CD14-positive monocyte (primary cell): Measurements from ENCODE around the gene IL23R. TPM values are rescaled to one million over a fixed set of nuclear protein-coding genes. Genes with fewer than 3 reads are reported as not detected.

Experiments used
- DNase-seq, 3 donors: peaks; one replicate each; pipeline ENCODE4 v3.0.0-alpha.2; 2011 to 2022
- H2AFZ ChIP-seq: 2 replicates; pipeline ENCODE4 v1.6.0; 2012; ENCODE audit warnings: mild to moderate bottlenecking, low read depth, low read length, inconsistent platforms; ENCODE audit not compliant: insufficient read depth, poor library complexity, severe bottlenecking
- H3K27ac ChIP-seq, 2 donors: 1 replicate in 1 of 2; 2 replicates in 1 of 2; pipeline ENCODE4 v1.5.1; 2012 to 2013; ENCODE audit warnings: low read length in 2 of 2, control low read depth in 1 of 2, inconsistent platforms in 1 of 2, low read depth in 1 of 2, mild to moderate bottlenecking in 1 of 2
- H3K27me3 ChIP-seq, 2 donors: one replicate each; pipeline versions ENCODE4 v1.6.0 to v1.6.1; 2011 to 2013; ENCODE audit warnings: low read length in 2 of 2; ENCODE audit not compliant: control insufficient read depth in 2 of 2, insufficient read depth in 2 of 2
- H3K36me3 ChIP-seq, 2 donors: replicated peaks in 1 of 2; 1 replicate in 1 of 2; 2 replicates in 1 of 2; pipeline versions ENCODE4 v1.5.1 to v1.6.1; 2012 to 2013; ENCODE audit warnings: low read length in 2 of 2, control low read depth in 1 of 2, inconsistent platforms in 1 of 2, mild to moderate bottlenecking in 1 of 2; ENCODE audit not compliant: insufficient read depth in 2 of 2, control insufficient read depth in 1 of 2
- H3K4me1 ChIP-seq, 2 donors: 1 replicate in 1 of 2; 2 replicates in 1 of 2; pipeline versions ENCODE4 v1.5.1 to v1.6.1; 2012 to 2013; ENCODE audit warnings: low read length in 2 of 2, control low read depth in 1 of 2, inconsistent platforms in 1 of 2, mild to moderate bottlenecking in 1 of 2, moderate library complexity in 1 of 2; ENCODE audit not compliant: insufficient read depth in 2 of 2, control insufficient read depth in 1 of 2
- H3K4me2 ChIP-seq: replicated peaks from 2 replicates; pipeline ENCODE3; 2012; ENCODE audit warnings: low read length, moderate library complexity, mild to moderate bottlenecking; ENCODE audit not compliant: poor library complexity, severe bottlenecking; ENCODE audit errors: extremely low read depth
- H3K4me3 ChIP-seq, 3 experiments: fragments of 200-600 bp in 1 of 3; sonication (generic) in 1 of 3; replicated peaks in 1 of 3; 1 replicate in 2 of 3; 2 replicates in 1 of 3; pipeline ENCODE4 v1.5.1; 2011 to 2013; ENCODE audit warnings: low read length in 3 of 3, mild to moderate bottlenecking in 3 of 3, control low read depth in 2 of 3, low read depth in 2 of 3, inconsistent platforms in 1 of 3, moderate library complexity in 1 of 3
- H3K79me2 ChIP-seq: 2 replicates; pipeline ENCODE4 v1.6.0; 2012; ENCODE audit warnings: mild to moderate bottlenecking, control low read depth, inconsistent platforms, low read length, moderate library complexity; ENCODE audit not compliant: insufficient read depth
- H3K9ac ChIP-seq: 2 replicates; pipeline ENCODE4 v1.6.0; 2017; ENCODE audit warnings: low read length, mild to moderate bottlenecking; ENCODE audit not compliant: insufficient read depth, poor library complexity, severe bottlenecking
- H3K9me3 ChIP-seq, 2 donors: replicated peaks in 1 of 2; 1 replicate in 1 of 2; 2 replicates in 1 of 2; pipeline versions ENCODE4 v1.5.1 to v1.6.1; 2012 to 2013; ENCODE audit warnings: low read length in 2 of 2, control low read depth in 1 of 2; ENCODE audit not compliant: control insufficient read depth in 1 of 2, insufficient read depth in 1 of 2
- H4K20me1 ChIP-seq: 2 replicates; pipeline ENCODE4 v1.6.0; 2012; ENCODE audit warnings: mild to moderate bottlenecking, low read length, control low read depth, moderate library complexity; ENCODE audit not compliant: insufficient read depth
- H3K27ac Mint-ChIP-seq, 7 donors: one replicate each; pipeline ENCODE4 v1.8.0; 2020; ENCODE audit warnings: mild to moderate bottlenecking in 7 of 7, mixed read lengths in 7 of 7, moderate library complexity in 6 of 7, inconsistent platforms in 2 of 7
- H3K27me3 Mint-ChIP-seq, 3 donors: one replicate each; pipeline ENCODE4 v1.8.0; 2021 to 2022; ENCODE audit warnings: low read depth in 3 of 3, mild to moderate bottlenecking in 3 of 3, mixed read lengths in 3 of 3, moderate library complexity in 3 of 3, inconsistent platforms in 1 of 3
- H3K36me3 Mint-ChIP-seq, 2 donors: one replicate each; pipeline ENCODE4 v1.8.0; 2020; ENCODE audit warnings: mixed read lengths in 2 of 2, inconsistent platforms in 1 of 2, mild to moderate bottlenecking in 1 of 2
- H3K4me1 Mint-ChIP-seq: one replicate; pipeline ENCODE4 v1.8.0; 2020; ENCODE audit warnings: mild to moderate bottlenecking, mixed read lengths
- H3K4me3 Mint-ChIP-seq, 2 donors: one replicate each; pipeline ENCODE4 v1.8.0; 2020; ENCODE audit warnings: mild to moderate bottlenecking in 2 of 2, mixed read lengths in 2 of 2, moderate library complexity in 1 of 2
- H3K9me3 Mint-ChIP-seq, 7 donors: one replicate each; pipeline ENCODE4 v1.8.0; 2020 to 2022; ENCODE audit warnings: mixed read lengths in 7 of 7, mild to moderate bottlenecking in 6 of 7, moderate library complexity in 6 of 7, inconsistent platforms in 2 of 7
- WGBS: methylation state at CpG from one replicate; pipeline ENCODE4 v1.1.5; 2013; ENCODE audit warnings: missing lambda C conversion rate; ENCODE audit not compliant: insufficient coverage; 5-methylcytosine and 5-hydroxymethylcytosine counted together
- intact Hi-C, 2 donors: fragments of 100-400 bp; cut with micrococcal nuclease; formaldehyde crosslinking; loops; one replicate each; pipeline versions ENCODE4 v1.15.0 to v1.15.1; 2023
- polyA plus RNA-seq, 3 donors: library from polyadenylated mRNA; depleted of rRNA in 1 of 3; unstranded in 2 of 3; stranded (reverse) in 1 of 3; fragments of 300-500 nt in 2 of 3; fragments of >200 nt in 1 of 3; fragmentation: Illumina TruSeq in 2 of 3; gene quantifications; 1 replicate in 2 of 3; 2 replicates in 1 of 3; pipeline ENCODE4 v1.2.3, GENCODE V29; 2012 to 2021
- TF ChIP-seq, protein P1 (sequence below): fragments of 200-600 bp; IDR thresholded peaks from one replicate; pipeline ENCODE4 v1.8.0; 2022; ENCODE audit warnings: antibody characterized with exemption, mild to moderate bottlenecking

IL23R gene
- polyA plus RNA-seq, 3 donors: not detected

DNA sequence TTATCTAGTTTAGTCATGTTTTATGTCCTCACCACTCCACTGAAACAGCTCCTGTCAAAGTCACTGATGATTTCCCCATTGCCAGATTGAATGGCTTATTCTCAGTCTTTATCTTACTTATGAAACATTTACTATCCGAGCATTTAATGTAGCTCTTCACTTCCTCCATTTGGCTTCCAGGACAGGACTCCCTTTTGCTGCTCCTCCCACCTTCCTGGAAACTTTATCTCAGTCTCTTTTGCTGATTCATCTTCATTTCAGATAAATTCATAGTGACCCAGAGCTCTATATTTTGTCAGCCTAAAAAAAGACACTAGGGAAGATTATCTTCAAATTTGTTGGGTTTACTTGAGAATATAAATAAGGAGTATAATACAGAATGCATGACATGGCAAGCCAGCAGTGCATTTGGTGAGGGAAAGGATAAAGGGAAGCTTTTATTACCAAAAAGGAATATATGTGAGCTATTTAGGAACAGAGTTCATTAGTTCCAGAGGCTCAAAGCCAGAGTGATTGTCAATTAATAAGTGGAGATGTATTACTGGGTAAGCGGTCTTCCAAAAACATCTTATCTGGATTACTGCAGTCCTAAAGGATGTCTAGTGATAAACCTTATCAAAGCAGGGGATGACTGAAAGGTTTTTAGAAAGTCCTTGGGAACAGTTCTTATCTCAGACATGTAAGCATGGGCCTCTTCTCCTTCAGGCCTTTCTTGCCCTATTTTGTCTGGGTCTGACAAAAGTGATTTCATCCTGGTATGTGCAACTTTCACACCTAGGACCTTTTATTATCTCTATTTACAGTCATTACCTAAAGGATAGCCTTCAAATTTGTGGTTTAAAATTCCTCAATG lies 25.6 kb downstream of the IL23R start:
- Histone ChIP-seq H3K36me3 (no peaks in the 10 kb centered on the region), H2AFZ (no peak overlapping the region), H4K20me1 (no peaks in the 10 kb centered on the region), H3K27ac (no peak overlapping the region), H3K4me3 (no peak overlapping the region), H3K4me2 (no peak overlapping the region), H3K79me2 (no peaks in the 10 kb centered on the region), H3K9me3 (no peaks in the 10 kb centered on the region), H3K4me1 (no peaks in the 10 kb centered on the region), H3K9ac (no peak overlapping the region), H3K27me3 (no peaks in the 10 kb centered on the region)
- Mint-ChIP-seq H3K9me3 (peaks cover 0 to 2% (median 0%) of the 10 kb centered on the region in 7 donors), H3K4me3 (no peak overlapping the region), H3K27me3 (peaks cover under 1 to 1% (median 1%) of the 10 kb centered on the region in 3 donors), H3K36me3 (no peaks in the 10 kb centered on the region), H3K4me1 (no peaks in the 10 kb centered on the region), H3K27ac (no peak overlapping the region)
- TF ChIP-seq, protein P1, sequence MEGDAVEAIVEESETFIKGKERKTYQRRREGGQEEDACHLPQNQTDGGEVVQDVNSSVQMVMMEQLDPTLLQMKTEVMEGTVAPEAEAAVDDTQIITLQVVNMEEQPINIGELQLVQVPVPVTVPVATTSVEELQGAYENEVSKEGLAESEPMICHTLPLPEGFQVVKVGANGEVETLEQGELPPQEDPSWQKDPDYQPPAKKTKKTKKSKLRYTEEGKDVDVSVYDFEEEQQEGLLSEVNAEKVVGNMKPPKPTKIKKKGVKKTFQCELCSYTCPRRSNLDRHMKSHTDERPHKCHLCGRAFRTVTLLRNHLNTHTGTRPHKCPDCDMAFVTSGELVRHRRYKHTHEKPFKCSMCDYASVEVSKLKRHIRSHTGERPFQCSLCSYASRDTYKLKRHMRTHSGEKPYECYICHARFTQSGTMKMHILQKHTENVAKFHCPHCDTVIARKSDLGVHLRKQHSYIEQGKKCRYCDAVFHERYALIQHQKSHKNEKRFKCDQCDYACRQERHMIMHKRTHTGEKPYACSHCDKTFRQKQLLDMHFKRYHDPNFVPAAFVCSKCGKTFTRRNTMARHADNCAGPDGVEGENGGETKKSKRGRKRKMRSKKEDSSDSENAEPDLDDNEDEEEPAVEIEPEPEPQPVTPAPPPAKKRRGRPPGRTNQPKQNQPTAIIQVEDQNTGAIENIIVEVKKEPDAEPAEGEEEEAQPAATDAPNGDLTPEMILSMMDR: no peak
- 17% methylated on average over 1 of the region's 2 CpGs for WGBS
- intact Hi-C loops: no loop called here
- DNase-seq: no peak

- Histone ChIP-seq H3K9me3 (no peaks in the 10 kb centered on the region), H3K4me1 (no peaks in the 10 kb centered on the region), H3K36me3 (no peaks in the 10 kb centered on the region), H3K4me2 (no peak overlapping the region), H3K79me2 (no peaks in the 10 kb centered on the region), H3K9ac (no peak overlapping the region), H3K4me3 (no peak overlapping the region), H3K27ac (no peak overlapping the region), H4K20me1 (no peaks in the 10 kb centered on the region), H3K27me3 (no peaks in the 10 kb centered on the region), H2AFZ (no peak overlapping the region)
- WGBS: no CpG with 5 or more reads among the region's 1 CpG
- TF ChIP-seq, protein P1: no peak
- Mint-ChIP-seq H3K4me3 (no peak overlapping the region), H3K27me3 (peaks cover 2 to 4% (median 3%) of the 10 kb centered on the region in 3 donors), H3K9me3 (peaks cover 0 to 2% (median 0%) of the 10 kb centered on the region in 7 donors), H3K27ac (no peak overlapping the region), H3K36me3 (no peaks in the 10 kb centered on the region), H3K4me1 (no peaks in the 10 kb centered on the region)
- intact Hi-C loops: no loop called here
- DNase-seq: no peak
Observed at GRCh38 chr1:67192902-67193301, 26.6 kb downstream of the IL23R start.
